ENCODE measurements around the gene GCA. TPM values are rescaled to one million over a fixed set of nuclear protein-coding genes. Genes with fewer than 3 reads are reported as not detected.
A peak's percentile ranks its signal among the peaks of the same experiment; 100 is the strongest.

GCA gene
- total RNA-seq, 1 donor from 2014 or later = 8.7 TPM

DNA sequence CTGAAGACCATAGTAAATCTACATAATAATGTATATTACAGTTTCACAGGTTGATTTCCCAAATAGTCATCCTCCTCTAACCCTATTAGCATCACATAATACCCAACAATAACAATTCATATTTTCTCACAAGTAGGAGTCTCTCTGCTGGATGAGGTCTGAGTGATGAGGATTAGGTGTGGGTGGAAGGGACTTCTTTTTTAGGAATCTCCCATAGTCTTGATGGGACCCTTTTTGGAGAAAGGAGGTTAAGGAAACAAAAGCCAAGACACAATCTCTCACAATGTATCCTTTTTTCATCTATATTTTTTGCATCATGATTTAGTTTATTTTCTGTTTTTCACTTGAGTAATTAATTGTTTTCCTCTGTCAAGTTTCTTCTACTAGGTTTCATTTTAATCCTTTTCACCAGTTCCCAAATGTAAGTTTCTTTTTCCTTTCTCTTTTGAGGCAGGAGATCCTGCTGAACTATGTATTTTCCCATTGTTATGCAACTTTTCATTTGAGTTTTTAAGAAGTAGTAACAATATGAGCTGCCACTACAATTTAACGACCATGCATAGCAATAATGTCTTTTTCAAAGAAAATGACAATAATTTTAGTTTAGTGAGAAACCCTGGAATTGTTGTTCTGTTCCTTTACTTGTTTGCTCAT is 22.9 kb upstream of the GCA start:
- TF ChIP-seq, protein P1, sequence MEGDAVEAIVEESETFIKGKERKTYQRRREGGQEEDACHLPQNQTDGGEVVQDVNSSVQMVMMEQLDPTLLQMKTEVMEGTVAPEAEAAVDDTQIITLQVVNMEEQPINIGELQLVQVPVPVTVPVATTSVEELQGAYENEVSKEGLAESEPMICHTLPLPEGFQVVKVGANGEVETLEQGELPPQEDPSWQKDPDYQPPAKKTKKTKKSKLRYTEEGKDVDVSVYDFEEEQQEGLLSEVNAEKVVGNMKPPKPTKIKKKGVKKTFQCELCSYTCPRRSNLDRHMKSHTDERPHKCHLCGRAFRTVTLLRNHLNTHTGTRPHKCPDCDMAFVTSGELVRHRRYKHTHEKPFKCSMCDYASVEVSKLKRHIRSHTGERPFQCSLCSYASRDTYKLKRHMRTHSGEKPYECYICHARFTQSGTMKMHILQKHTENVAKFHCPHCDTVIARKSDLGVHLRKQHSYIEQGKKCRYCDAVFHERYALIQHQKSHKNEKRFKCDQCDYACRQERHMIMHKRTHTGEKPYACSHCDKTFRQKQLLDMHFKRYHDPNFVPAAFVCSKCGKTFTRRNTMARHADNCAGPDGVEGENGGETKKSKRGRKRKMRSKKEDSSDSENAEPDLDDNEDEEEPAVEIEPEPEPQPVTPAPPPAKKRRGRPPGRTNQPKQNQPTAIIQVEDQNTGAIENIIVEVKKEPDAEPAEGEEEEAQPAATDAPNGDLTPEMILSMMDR (IDR thresholded peaks at IDR 0.05; ENCODE audit: insufficient read depth, low read length, severe bottlenecking) = no peak
- DNase-seq (ENCODE audit: low read depth) = no peak
- Histone ChIP-seq H3K36me3 (ENCODE audit: control insufficient read depth, insufficient read depth, low read length) (no peaks in the 10 kb centered on the region), H3K4me3 (ENCODE audit: low read depth, low read length) (no peak overlapping the region), H3K27me3 (ENCODE audit: control insufficient read depth, insufficient read depth, low read length) (no peaks in the 10 kb centered on the region)
- FAIRE-seq = no peak

DNA sequence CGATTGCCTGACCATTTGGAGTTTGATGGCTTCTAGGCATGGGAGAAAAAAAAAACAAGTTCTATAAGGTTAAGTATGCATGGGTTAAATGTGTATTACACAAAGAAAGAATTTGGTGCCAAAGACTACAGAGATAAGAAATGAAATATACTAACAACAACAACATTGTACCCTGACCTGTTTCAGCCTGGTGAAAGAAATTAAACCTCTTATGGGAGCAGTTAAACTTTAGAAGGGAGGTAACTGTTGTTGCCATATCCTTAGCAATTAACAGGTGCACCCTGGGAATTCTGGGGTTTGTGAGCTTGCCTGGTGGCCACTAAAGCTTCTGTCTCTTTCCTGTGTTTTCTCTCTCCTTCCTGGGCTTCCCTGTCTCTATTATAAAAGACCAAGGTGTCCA is 19.0 kb upstream of the GCA start:
- DNase-seq (ENCODE audit: low read depth) (no peak), FAIRE-seq (no peak)
- no peaks in the 10 kb centered on the region for H3K36me3 ChIP-seq (ENCODE audit: control insufficient read depth, insufficient read depth, low read length)
- H3K27me3 ChIP-seq (ENCODE audit: control insufficient read depth, insufficient read depth, low read length) = no peaks in the 10 kb centered on the region
- TF ChIP-seq, protein P1 (IDR thresholded peaks at IDR 0.05; ENCODE audit: insufficient read depth, low read length, severe bottlenecking) = no peak
- H3K4me3 ChIP-seq (ENCODE audit: low read depth, low read length) = no peak overlapping the region

DNA sequence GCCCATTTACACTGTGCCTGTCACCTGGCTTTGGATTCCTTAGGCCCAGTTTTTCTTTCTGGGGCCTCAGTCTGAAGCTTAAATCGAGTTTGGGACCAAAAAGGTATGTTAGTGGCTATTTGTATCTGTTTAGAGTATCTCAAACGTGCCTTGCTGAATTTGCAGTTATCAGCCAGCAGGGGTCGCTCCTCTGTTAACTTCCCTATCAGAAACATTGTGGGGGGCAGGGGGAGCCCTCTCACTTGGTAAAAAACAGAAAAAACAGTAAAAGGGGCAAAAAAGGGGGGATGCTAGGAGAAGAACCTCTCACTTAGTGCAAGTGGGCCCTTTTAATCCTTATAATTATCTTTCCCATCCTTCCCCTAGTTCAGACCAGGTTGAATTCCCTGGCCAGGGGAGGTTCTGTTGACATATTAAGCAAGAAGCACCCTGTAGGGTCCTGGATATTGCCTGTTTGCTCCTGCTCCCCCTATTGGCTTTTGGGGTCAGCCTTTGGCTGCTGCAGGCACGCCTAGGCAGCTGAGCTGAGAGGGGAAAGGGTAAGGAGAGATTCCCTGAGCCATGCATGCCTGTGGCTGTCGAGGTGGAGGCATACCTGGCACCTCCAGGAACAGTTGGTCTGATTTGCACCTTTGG is 16.7 kb upstream of the GCA start:
- no peaks in the 10 kb centered on the region for H3K27me3 ChIP-seq (ENCODE audit: control insufficient read depth, insufficient read depth, low read length)
- no peak overlapping the region for H3K4me3 ChIP-seq (ENCODE audit: low read depth, low read length)
- DNase-seq (ENCODE audit: low read depth) = no peak
- no peak for FAIRE-seq
- no peaks in the 10 kb centered on the region for H3K36me3 ChIP-seq (ENCODE audit: control insufficient read depth, insufficient read depth, low read length)
- TF ChIP-seq, protein P1 (IDR thresholded peaks at IDR 0.05; ENCODE audit: insufficient read depth, low read length, severe bottlenecking) = peak; percentile 62

DNA sequence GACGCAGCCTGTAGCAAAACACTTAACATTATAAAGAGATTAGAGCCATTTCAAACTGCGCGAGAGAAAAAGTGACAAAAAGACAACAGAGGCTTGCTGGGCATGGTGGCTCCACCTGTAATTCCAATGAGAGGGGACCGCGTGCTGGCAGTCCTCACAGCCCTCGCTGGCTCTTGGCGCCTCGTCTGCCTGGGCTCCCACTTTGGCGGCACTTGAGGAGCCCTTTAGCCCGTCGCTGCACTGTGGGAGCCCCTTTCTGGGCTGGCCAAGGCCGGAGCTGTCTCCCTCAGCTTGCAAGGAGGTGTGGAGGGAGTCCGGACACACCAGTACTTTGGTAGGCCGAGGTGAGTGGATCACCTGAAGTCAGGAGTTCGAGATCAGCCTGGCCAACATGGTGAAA is 16.1 kb upstream of the GCA start:
- DNase-seq (ENCODE audit: low read depth) = no peak
- no peak for FAIRE-seq
- no peak overlapping the region for H3K4me3 ChIP-seq (ENCODE audit: low read depth, low read length)
- TF ChIP-seq, protein P1 (IDR thresholded peaks at IDR 0.05; ENCODE audit: insufficient read depth, low read length, severe bottlenecking) = no peak
- H3K27me3 ChIP-seq (ENCODE audit: control insufficient read depth, insufficient read depth, low read length) = no peaks in the 10 kb centered on the region
- H3K36me3 ChIP-seq (ENCODE audit: control insufficient read depth, insufficient read depth, low read length) = no peaks in the 10 kb centered on the region

DNA sequence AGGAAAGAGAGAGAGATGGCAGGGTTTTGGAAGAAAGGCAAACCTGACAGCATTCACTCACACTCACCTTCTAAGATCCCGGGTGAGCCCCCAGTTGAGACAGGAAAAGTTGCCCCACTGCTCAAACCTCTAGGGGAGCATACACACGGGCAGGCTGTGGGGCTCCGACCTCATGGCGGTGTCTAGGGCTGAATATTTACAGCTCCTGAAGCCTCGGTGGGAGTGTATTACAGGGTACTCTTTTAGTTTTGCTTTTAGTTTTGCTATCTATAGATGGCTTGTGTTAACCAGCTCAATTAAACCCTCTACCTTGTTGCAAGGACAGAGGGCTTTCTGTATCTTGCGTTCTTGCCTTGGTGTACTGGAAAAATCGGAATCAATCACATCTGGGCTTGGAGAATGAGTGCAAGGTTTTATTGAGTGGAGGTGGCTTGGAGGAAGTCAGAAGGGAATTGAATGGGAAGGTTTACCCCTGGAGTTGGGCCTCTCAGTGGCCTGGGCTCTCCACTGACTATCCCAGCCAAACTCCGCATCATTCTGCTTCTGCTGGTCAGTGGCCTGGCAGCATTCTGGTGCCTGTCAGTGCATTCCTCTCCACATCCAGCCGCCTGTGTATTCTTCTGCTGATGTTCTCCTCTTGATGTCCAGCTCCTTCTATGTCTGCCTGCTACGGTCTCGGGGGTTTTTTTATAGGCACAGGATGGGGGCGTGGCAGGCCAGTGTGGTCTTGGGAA is 15.3 kb upstream of the GCA start:
- Histone ChIP-seq H3K36me3 (ENCODE audit: control insufficient read depth, insufficient read depth, low read length) (no peaks in the 10 kb centered on the region), H3K27me3 (ENCODE audit: control insufficient read depth, insufficient read depth, low read length) (no peaks in the 10 kb centered on the region), H3K4me3 (ENCODE audit: low read depth, low read length) (no peak overlapping the region)
- FAIRE-seq (no peak), DNase-seq (ENCODE audit: low read depth) (no peak)
- TF ChIP-seq, protein P1 (IDR thresholded peaks at IDR 0.05; ENCODE audit: insufficient read depth, low read length, severe bottlenecking) = no peak
